Right lung (tissue), 10 donors: Measurements from ENCODE around the gene TIMM23. TPM values are rescaled to one million over a fixed set of nuclear protein-coding genes. Genes with fewer than 3 reads are reported as not detected.
A peak's percentile ranks its signal among the peaks of the same experiment; 100 is the strongest.
"Not testable (repeated sequence)": the region's sequence is repeated elsewhere in the genome, so short reads cannot be mapped to it uniquely, and the experiment has no call there.

Experiments used
- DNase-seq, 2 donors: peaks; one replicate each; pipeline ENCODE4 v3.0.0-alpha.2; 2013
- long read RNA-seq, 8 donors: transcript quantifications; one replicate each; lab custom pipeline, GENCODE V29; 2026
- polyA plus RNA-seq, 5 donors: library from polyadenylated mRNA; unstranded; fragments of 120-200 nt; gene quantifications; one replicate each; pipeline versions ENCODE4 v1.2.1 to v1.2.3, GENCODE V29; 2013; ENCODE audit warnings: inconsistent platforms in 1 of 5, low replicate concordance in 1 of 5; ENCODE audit not compliant: insufficient read length in 5 of 5, insufficient read depth in 1 of 5

The TIMM23 gene, protein sequence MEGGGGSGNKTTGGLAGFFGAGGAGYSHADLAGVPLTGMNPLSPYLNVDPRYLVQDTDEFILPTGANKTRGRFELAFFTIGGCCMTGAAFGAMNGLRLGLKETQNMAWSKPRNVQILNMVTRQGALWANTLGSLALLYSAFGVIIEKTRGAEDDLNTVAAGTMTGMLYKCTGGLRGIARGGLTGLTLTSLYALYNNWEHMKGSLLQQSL
- polyA plus RNA-seq: 10 to 100 TPM; 41.7 to 54.9 (median 47.6) TPM
- long read RNA-seq, donor 1, transcript TIMM23-201 (7 exons, 1,222 nt): major isoform, 24 of 183 reads
- long read RNA-seq, donor 1, partial matches to known transcripts: 124 of 183 reads
- long read RNA-seq, donor 1, other reads (novel, unspliced or antisense): 35 of 183 reads
- long read RNA-seq, donor 2, transcript TIMM23-201 (7 exons, 1,222 nt): major isoform, 18 of 18 reads
- long read RNA-seq, donor 2, partial matches to known transcripts: 0 of 18 reads
- long read RNA-seq, donor 2, other reads (novel, unspliced or antisense): 0 of 18 reads
- long read RNA-seq, donor 3, transcript TIMM23-201 (7 exons, 1,222 nt): major isoform, 15 of 15 reads
- long read RNA-seq, donor 3, partial matches to known transcripts: 0 of 15 reads
- long read RNA-seq, donor 3, other reads (novel, unspliced or antisense): 0 of 15 reads
- long read RNA-seq, donor 4, transcript TIMM23-201 (7 exons, 1,222 nt): major isoform, 11 of 11 reads
- long read RNA-seq, donor 4, partial matches to known transcripts: 0 of 11 reads
- long read RNA-seq, donor 4, other reads (novel, unspliced or antisense): 0 of 11 reads
- long read RNA-seq, donor 5, transcript TIMM23-201 (7 exons, 1,222 nt): major isoform, 33 of 40 reads
- long read RNA-seq, donor 5, partial matches to known transcripts: 7 of 40 reads
- long read RNA-seq, donor 5, other reads (novel, unspliced or antisense): 0 of 40 reads
- long read RNA-seq, donor 6, transcript TIMM23-201 (7 exons, 1,222 nt): major isoform, 29 of 29 reads
- long read RNA-seq, donor 6, partial matches to known transcripts: 0 of 29 reads
- long read RNA-seq, donor 6, other reads (novel, unspliced or antisense): 0 of 29 reads
- long read RNA-seq, donor 7, transcript TIMM23-201 (7 exons, 1,222 nt): major isoform, 23 of 23 reads
- long read RNA-seq, donor 7, partial matches to known transcripts: 0 of 23 reads
- long read RNA-seq, donor 7, other reads (novel, unspliced or antisense): 0 of 23 reads
- long read RNA-seq, donor 8, transcript TIMM23-201 (7 exons, 1,222 nt): major isoform, 7 of 7 reads
- long read RNA-seq, donor 8, partial matches to known transcripts: 0 of 7 reads
- long read RNA-seq, donor 8, other reads (novel, unspliced or antisense): 0 of 7 reads

GRCh38 chr10:45972106-45972812 is at the start of gene TIMM23:
TIMM23 (plus strand) TSS chr10:45972489; CDS start chr10:45972625, 136 bp downstream.
- DNase-seq: peak; percentile 71 to 79

DNA sequence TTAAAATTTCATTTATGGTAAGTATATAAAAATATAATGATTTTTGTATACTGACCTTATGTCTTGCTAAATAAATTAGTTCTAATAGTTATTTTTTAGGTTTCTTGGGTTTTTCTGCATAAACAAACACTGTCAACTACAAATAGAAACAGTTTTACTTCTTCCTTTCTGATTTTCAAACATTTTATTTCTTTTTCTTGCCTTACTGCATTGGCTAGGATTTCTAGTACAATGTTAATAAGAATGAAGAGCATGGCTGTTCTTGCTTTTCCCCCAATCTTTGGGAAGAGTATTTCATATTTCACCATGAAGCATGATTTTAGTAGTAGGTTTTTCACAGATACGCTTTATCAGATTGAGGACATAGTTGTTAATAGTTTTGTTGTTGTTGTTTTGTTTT is 45.5 kb upstream of the TIMM23 start:
- not testable (repeated sequence) for DNase-seq

DNA sequence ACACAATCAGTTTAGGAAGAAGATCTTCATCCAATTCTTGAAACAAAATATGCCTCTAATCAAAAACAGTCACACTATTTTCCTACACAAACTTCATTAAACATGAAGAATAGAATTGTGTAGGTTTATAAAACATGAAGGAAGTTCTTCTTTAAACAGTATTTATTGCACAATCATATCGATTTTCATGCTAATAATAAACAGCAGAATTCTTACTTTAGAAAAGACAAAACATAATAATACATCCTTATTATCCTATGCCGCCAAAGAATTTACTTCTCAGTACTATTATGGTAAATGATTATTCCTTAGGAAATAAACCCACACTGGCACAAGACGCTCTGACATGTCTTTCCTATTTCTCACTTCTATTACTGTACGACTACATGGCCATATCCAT is 41.0 kb upstream of the TIMM23 start:
- not testable (repeated sequence) for DNase-seq

DNA sequence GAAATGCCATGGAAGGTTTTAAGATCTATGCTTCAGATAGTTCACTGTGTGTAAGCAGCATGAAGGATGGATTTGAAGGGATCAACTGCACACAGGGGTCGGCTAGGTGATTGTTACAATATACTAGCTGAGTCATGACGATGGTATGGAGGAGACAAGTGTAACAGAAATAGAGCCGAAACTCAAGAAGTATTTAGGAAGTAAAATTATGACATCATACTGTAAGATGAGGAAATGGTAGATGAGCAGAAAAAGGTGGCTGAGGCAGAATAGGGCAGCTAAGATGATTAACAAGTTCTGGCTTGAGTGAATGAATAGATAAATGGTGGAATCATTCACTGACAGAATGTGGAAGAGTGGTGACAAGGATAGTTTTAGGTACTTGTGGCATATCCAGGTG is 37.5 kb upstream of the TIMM23 start:
- DNase-seq: not testable (repeated sequence)

DNA sequence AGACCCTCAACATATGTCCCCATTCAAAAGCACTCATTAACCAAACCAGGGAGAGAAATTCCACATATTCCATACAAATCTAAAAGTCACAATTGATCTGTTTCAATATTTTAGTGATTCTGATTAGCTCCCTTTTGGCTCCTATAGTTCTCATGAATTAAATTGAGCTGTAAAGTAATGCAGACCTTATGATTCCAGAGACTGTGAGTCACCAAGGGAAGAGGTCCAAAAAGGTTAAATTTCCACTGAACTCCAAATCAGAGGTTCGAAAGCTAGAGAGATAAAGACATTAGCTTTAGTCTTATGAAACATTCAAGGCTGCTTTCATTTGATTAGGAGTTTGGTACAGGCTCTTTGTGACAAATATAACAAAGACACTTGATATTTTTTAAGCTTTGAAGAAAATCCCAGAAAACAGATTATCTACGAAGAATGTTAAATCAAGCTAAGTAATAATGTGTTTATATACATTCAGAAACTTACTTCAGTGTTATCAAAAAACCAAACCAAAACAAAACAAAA is 33.1 kb upstream of the TIMM23 start:
- not testable (repeated sequence) for DNase-seq

- DNase-seq: not testable (repeated sequence)
Observed at GRCh38 chr10:45941196-45941595, 31.1 kb upstream of the TIMM23 start.

GRCh38 chr10:45945476-45945875 is 26.8 kb upstream of the TIMM23 start:
- not testable (repeated sequence) for DNase-seq

GRCh38 chr10:45947363-45947762 is 24.9 kb upstream of the TIMM23 start:
- not testable (repeated sequence) for DNase-seq

- DNase-seq: not testable (repeated sequence)
Observed at GRCh38 chr10:45948801-45949200, 23.5 kb upstream of the TIMM23 start.

DNA sequence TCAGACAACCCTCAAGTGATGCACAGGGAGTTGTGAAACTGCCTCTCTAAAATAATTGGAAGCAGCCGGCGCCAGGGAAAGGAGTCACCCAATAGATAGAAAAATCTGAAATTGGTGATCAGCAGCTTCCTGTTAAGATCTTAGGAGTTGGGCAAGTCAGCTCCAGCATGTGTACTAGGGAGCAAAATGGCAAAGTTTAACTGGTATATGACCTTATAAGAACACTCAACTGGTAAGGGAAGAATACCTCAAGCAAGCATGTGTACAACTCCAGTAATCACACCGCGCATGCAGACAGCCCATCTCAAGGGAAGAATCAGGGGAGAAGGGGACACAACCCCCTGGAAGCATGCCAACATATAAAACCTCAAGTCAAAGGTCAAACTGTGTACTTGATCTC is 17.9 kb upstream of the TIMM23 start:
- not testable (repeated sequence) for DNase-seq

GRCh38 chr10:45956634-45957033 is 15.7 kb upstream of the TIMM23 start:
- DNase-seq: not testable (repeated sequence)

- DNase-seq: not testable (repeated sequence)
Observed at GRCh38 chr10:45957928-45958327, 14.4 kb upstream of the TIMM23 start.

DNA sequence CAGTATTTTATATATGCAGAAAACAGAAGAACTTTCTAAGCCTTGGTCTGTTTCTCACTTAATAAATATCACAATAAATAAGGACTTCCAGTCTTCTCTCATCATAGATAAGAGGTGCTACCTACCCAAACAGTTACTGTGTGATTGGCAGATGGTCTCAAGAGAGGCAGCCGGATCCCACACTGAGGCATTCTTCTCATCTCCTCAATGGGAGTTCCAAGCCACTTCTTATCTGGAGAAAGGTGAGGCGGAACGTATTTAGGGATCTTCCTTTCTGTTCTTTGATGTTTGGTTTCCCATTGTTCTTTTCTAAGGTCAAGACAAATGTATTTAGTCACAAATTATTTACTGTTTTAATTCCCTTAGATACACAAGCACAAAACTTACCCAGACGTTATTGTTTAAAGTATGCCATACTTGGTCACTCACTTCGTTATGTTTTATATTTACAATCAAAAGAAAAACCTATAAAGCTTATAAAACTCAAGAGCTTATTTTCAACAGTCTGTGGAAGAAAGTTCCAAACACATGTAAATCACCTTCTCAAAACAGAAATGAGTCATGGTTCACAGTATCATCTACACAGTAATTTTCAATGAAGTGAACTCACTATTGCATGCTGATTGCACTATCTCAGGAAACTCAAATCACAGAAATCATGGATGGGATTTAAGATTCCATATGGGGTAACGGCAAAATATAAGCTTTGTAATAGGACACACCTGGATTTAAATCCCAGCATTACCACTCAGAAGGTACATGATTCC is 9.4 kb upstream of the TIMM23 start:
- not testable (repeated sequence) for DNase-seq

GRCh38 chr10:45971019-45971418 is 1.3 kb upstream of the TIMM23 start:
- DNase-seq: not testable (repeated sequence)

GRCh38 chr10:45971742-45972105 is 565 bp upstream of the TIMM23 start:
- not testable (repeated sequence) for DNase-seq

DNA sequence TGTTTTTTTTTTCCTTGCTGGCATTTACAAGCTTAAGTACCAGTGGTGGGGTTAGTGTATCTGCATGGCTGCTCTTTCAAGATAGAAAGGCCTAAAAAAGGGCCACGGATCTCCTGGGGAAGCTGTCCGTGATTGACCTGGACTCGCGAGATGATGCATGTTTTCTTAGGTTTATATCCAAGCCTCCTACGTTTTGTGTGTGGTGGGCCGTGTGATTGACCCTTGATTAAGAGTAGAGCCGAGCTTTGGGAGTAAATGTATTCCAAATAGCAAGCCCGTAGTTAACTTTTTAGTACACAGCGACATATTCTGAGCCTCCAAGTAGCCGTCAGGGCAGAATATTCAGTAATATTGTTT is 502 bp downstream of the TIMM23 start:
- not testable (repeated sequence) for DNase-seq

DNA sequence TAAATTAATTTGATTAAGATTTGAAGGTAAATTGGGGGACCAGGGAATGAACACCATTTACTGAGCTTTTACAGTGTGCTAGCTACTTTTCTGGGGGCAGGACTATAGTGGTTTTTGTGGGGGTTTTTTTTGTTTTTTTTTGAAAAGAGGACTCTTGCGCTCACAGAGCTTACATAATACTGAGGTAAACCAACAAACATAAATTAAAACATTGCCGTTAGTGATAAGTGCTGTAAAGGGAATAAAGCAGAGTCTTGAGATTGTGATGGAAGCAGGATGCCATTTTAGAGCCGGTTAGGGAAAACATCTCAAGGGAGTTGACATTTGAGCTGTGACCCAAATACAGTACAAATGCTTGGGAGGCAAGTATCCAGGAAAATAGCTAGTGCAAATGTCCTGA is 1.8 kb downstream of the TIMM23 start:
- DNase-seq: not testable (repeated sequence)

DNA sequence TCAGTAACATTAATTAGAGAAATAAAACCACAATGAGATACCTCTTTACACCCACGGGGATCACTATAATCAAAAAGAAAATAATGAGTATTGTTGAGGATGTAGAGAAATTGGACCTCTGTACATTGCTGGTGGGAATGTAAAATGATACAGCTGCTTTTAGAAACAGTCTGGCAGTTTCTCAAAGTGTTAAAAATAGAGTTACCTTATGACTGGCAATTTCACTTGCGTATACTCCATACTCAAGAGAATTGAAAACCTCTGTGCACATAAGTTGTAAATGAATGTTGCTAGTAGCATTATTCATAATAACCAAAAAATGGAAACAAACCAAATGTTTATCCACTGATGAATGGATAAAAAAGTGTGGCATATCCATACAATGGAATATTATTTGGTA is 6.3 kb downstream of the TIMM23 start:
- not testable (repeated sequence) for DNase-seq

GRCh38 chr10:45981367-45981766 is 9.1 kb downstream of the TIMM23 start:
- DNase-seq: not testable (repeated sequence)
